Chondrocyte (in vitro differentiated cells): ENCODE data around the gene SPATA4. TPM values are rescaled to one million over a fixed set of nuclear protein-coding genes. Genes with fewer than 3 reads are reported as not detected.
"Not testable (repeated sequence)": the region's sequence is repeated elsewhere in the genome, so short reads cannot be mapped to it uniquely, and the experiment has no call there.

Source experiments
- DNase-seq: peaks from one replicate; pipeline ENCODE4 v3.0.0; 2021; ENCODE audit warnings: mixed read lengths, low spot score
- H3K27ac Mint-ChIP-seq: one replicate; pipeline ENCODE4 v1.8.0; 2021; ENCODE audit warnings: mild to moderate bottlenecking, moderate library complexity, mixed read lengths; ENCODE audit not compliant: unreplicated experiment
- H3K27me3 Mint-ChIP-seq: 2 replicates; pipeline ENCODE4 v1.8.0; 2021; ENCODE audit warnings: low read depth, mixed read lengths
- H3K36me3 Mint-ChIP-seq: 2 replicates; pipeline ENCODE4 v1.8.0; 2021; ENCODE audit warnings: low read depth, mixed read lengths
- H3K4me1 Mint-ChIP-seq: 2 replicates; pipeline ENCODE4 v1.8.0; 2021; ENCODE audit warnings: low read depth, mild to moderate bottlenecking, mixed read lengths
- H3K4me3 Mint-ChIP-seq: one replicate; pipeline ENCODE4 v1.8.0; 2021; ENCODE audit warnings: mild to moderate bottlenecking, moderate library complexity, mixed read lengths; ENCODE audit not compliant: unreplicated experiment
- H3K9me3 Mint-ChIP-seq: 2 replicates; pipeline ENCODE4 v1.8.0; 2021; ENCODE audit warnings: low read depth, mixed read lengths
- CTCF ChIP-seq: fragments of 200-600 bp; sonication (generic); IDR thresholded peaks from 2 replicates; pipeline ENCODE4 v1.5.0; 2021; ENCODE audit warnings: antibody characterized with exemption, mild to moderate bottlenecking, moderate library complexity
- total RNA-seq: library from RNA; stranded (reverse); gene quantifications from 3 replicates; pipeline ENCODE4 v1.2.1, GENCODE V29; 2021

The SPATA4 gene
- total RNA-seq, 1 donor from 2014 or later: not detected

GRCh38 chr4:176222149-176222548 is 26.8 kb upstream of the SPATA4 start:
- DNase-seq: no peak
- TF ChIP-seq CTCF: no peak
- no peak overlapping the region for H3K27ac Mint-ChIP-seq

GRCh38 chr4:176217510-176217909 is 22.1 kb upstream of the SPATA4 start:
- Mint-ChIP-seq H3K4me1 (no peaks in the 10 kb centered on the region), H3K4me3 (no peak overlapping the region), H3K27ac (no peak overlapping the region), H3K36me3 (no peaks in the 10 kb centered on the region), H3K27me3 (no peaks in the 10 kb centered on the region), H3K9me3 (peaks cover 3% of the 10 kb centered on the region)
- DNase-seq: no peak
- peak; percentile 22 for TF ChIP-seq CTCF

More at GRCh38 chr4:176222149-176222548, 26.8 kb upstream of the SPATA4 start:
- Mint-ChIP-seq H3K4me1 (no peaks in the 10 kb centered on the region), H3K36me3 (no peaks in the 10 kb centered on the region), H3K4me3 (no peak overlapping the region), H3K9me3 (no peaks in the 10 kb centered on the region), H3K27me3 (no peaks in the 10 kb centered on the region)

- not testable (repeated sequence) for H3K4me1 Mint-ChIP-seq, H3K4me3 Mint-ChIP-seq, H3K27ac Mint-ChIP-seq, H3K9me3 Mint-ChIP-seq, DNase-seq, H3K27me3 Mint-ChIP-seq, H3K36me3 Mint-ChIP-seq
These were observed 17.0 kb upstream of the SPATA4 start for GRCh38 chr4:176212351-176212750.

- Mint-ChIP-seq H3K4me1 (no peaks in the 10 kb centered on the region), H3K9me3 (peaks cover 9% of the 10 kb centered on the region), H3K36me3 (no peaks in the 10 kb centered on the region), H3K27me3 (peaks cover 2% of the 10 kb centered on the region), H3K4me3 (no peak overlapping the region), H3K27ac (no peak overlapping the region)
- TF ChIP-seq CTCF: no peak
- no peak for DNase-seq
These were observed 15.4 kb upstream of the SPATA4 start for GRCh38 chr4:176210579-176211296.

- no peak for DNase-seq
- H3K4me1 Mint-ChIP-seq: no peaks in the 10 kb centered on the region
- H3K36me3 Mint-ChIP-seq: no peaks in the 10 kb centered on the region
- H3K27me3 Mint-ChIP-seq: peaks cover 2% of the 10 kb centered on the region
- no peak for TF ChIP-seq CTCF
- H3K4me3 Mint-ChIP-seq: no peak overlapping the region
- peaks cover 9% of the 10 kb centered on the region for H3K9me3 Mint-ChIP-seq
- no peak overlapping the region for H3K27ac Mint-ChIP-seq
These were observed 14.7 kb upstream of the SPATA4 start for GRCh38 chr4:176210101-176210500.

- no peak overlapping the region for H3K27ac Mint-ChIP-seq
- H3K36me3 Mint-ChIP-seq: no peaks in the 10 kb centered on the region
- no peaks in the 10 kb centered on the region for H3K4me1 Mint-ChIP-seq
- peaks cover 9% of the 10 kb centered on the region for H3K9me3 Mint-ChIP-seq
- peaks cover 2% of the 10 kb centered on the region for H3K27me3 Mint-ChIP-seq
- DNase-seq: no peak
- TF ChIP-seq CTCF: no peak
- H3K4me3 Mint-ChIP-seq: no peak overlapping the region
These were observed 14.2 kb upstream of the SPATA4 start for GRCh38 chr4:176209535-176209934.
